Colonic mucosa (tissue), 2 donors: Measurements from ENCODE around the gene ULBP1. TPM values are rescaled to one million over a fixed set of nuclear protein-coding genes. Genes with fewer than 3 reads are reported as not detected.

Experiments
- total RNA-seq, 2 donors: library from RNA; stranded (reverse); fragmentation: NEBNext Ultra II Directional in 1 of 2; extraction: Animal tissue kit (Norgen Biotek cat#: 25700) in 1 of 2; gene quantifications; one replicate each; pipeline ENCODE4 v1.2.1, GENCODE V29; 2021
- donor health status: DM: no; HTN: no; CAD: no.
- donor health status: DM: no; HTN: no; CAD: no.

The ULBP1 gene
- total RNA-seq, 2 donors from 2014 or later, result not detected

Other genes starting within 250 kb of the ULBP1 start
- 10 to 100 TPM; 17.2 to 26.5 TPM for gene LATS1, start 245.8 kb upstream of the ULBP1 start, total RNA-seq
- gene NUP43, start 217.4 kb upstream of the ULBP1 start, total RNA-seq, result 10 to 100 TPM; 25.0 to 43.5 TPM
- gene PCMT1, start 214.2 kb upstream of the ULBP1 start, total RNA-seq, result 10 to 100 TPM; 65.5 to 74.0 TPM
- 10 to 100 TPM; 24.8 to 39.4 TPM for gene LRP11, start 99.6 kb upstream of the ULBP1 start, total RNA-seq
- gene RAET1E, start 65.8 kb upstream of the ULBP1 start, total RNA-seq, result under 1 TPM in 1 of 2 donors, not detected in 1; 0.21 TPM
- gene RAET1G, start 40.8 kb upstream of the ULBP1 start, total RNA-seq, result under 1 TPM in 1 of 2 donors, not detected in 1; 0.27 TPM
- gene ULBP2, start 21.9 kb upstream of the ULBP1 start, total RNA-seq, result under 1 TPM; 0.19 to 0.47 TPM
- gene RAET1L, start 61.6 kb downstream of the ULBP1 start, total RNA-seq, result 1 to 10 TPM in 1 of 2 donors, under 1 TPM in 1; 0.24 to 3.2 TPM
- 1 to 10 TPM; 1.8 to 1.9 TPM for gene ULBP3, start 105.2 kb downstream of the ULBP1 start, total RNA-seq
- gene PPP1R14C, start 179.1 kb downstream of the ULBP1 start, total RNA-seq, result 10 to 100 TPM; 23.7 to 27.3 TPM